ENCODE data around the gene GRIK3.

The GRIK3 gene

GRCh38 chr1:36872126-36872754 lies 162.1 kb downstream of the GRIK3 start:
- TF ChIP-seq ZFX (IDR thresholded peaks at IDR 0.05) (no peak), CTCF (conservative IDR thresholded peaks at IDR 0.05) (no peak)
- H3K27ac ChIP-seq: no peak overlapping the region

- no peak overlapping the region for H3K27ac ChIP-seq
- no peak for TF ChIP-seq CTCF (conservative IDR thresholded peaks at IDR 0.05)
- no peak for TF ChIP-seq ZFX (IDR thresholded peaks at IDR 0.05)
Observed at GRCh38 chr1:36871146-36871971, 163.0 kb downstream of the GRIK3 start.

- TF ChIP-seq ZFX (IDR thresholded peaks at IDR 0.05): no peak
- no peak for TF ChIP-seq CTCF (conservative IDR thresholded peaks at IDR 0.05)
- H3K27ac ChIP-seq: no peak overlapping the region
Observed at GRCh38 chr1:36869826-36870225, 164.5 kb downstream of the GRIK3 start.

GRCh38 chr1:36869054-36869453 lies 165.3 kb downstream of the GRIK3 start:
- no peak overlapping the region for H3K27ac ChIP-seq
- TF ChIP-seq ZFX (IDR thresholded peaks at IDR 0.05) (no peak), CTCF (conservative IDR thresholded peaks at IDR 0.05) (no peak)

GRCh38 chr1:36867575-36867974 lies 166.7 kb downstream of the GRIK3 start:
- H3K27ac ChIP-seq: no peak overlapping the region
- no peak for TF ChIP-seq ZFX (IDR thresholded peaks at IDR 0.05)
- no peak for TF ChIP-seq CTCF (conservative IDR thresholded peaks at IDR 0.05)

GRCh38 chr1:36866169-36866814 lies 168.0 kb downstream of the GRIK3 start:
- no peak overlapping the region for H3K27ac ChIP-seq
- TF ChIP-seq CTCF (conservative IDR thresholded peaks at IDR 0.05) (no peak), ZFX (IDR thresholded peaks at IDR 0.05) (no peak)

- TF ChIP-seq ZFX (IDR thresholded peaks at IDR 0.05) (no peak), CTCF (conservative IDR thresholded peaks at IDR 0.05) (no peak)
- H3K27ac ChIP-seq: no peak overlapping the region
Observed at GRCh38 chr1:36865602-36865900, 168.8 kb downstream of the GRIK3 start.
